ENCODE results near the gene MSH3. TPM values are rescaled to one million over a fixed set of nuclear protein-coding genes. Genes with fewer than 3 reads are reported as not detected.

Gene MSH3
- polyA plus RNA-seq, 1 of the 3 experiments (the other 2 are of a cell fraction), result 3.5 TPM

DNA sequence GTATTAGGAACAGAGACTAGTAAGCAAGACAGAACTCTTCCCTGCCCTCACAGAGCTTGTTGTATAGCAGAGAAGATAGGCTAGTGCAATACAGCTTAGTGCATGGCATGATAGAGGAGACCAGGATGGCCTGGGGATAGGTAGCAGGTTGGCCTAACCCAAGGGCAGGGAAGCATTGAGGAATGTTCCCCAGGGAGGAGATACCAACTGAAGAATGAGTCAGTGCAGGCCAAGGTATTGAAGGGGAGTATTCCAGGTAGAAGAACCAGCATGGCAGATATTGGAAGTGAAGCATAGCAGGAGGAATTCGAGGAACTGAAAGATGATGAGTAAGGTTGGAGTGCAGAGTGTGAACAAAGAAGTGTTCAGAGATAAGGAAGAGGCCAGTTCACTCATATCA is 138.9 kb downstream of the MSH3 start:
- TF ChIP-seq NRF1 (IDR thresholded peaks at IDR 0.05; ENCODE audit: low read depth, low read length) (no peak), EZH2phosphoT487 (IDR thresholded peaks at IDR 0.05; ENCODE audit: borderline replicate concordance, low read depth) (no peak)
- no peak for DNase-seq

DNA sequence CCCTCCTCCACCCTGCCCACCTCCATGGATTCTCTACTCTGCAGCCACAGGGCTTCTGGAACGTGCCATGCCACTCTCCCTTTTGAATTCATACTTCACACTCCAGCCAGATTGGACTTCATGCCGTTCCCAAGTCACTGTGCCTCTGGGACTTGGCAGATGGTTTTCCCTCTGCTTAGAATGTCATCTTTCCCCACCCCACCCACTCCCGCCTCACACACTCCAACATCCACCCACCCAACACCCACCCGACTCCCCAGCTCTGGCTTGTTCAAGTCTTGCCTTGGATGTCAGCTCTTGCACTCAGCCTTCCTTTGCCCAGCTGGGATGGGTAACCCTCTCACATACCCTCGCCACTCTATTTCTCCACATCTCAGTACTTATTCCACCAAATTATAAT is 142.4 kb downstream of the MSH3 start:
- ChIA-PET CTCF (no interaction called here), POLR2A (no interaction called here)
- no peaks in the 10 kb centered on the region for H3K9me3 ChIP-seq
- TF ChIP-seq EP300 (IDR thresholded peaks at IDR 0.05; ENCODE audit: borderline replicate concordance in 1 of 2, low read depth in 1 of 2, low read length in 1 of 2), result no peak
- TF ChIP-seq, protein P1, sequence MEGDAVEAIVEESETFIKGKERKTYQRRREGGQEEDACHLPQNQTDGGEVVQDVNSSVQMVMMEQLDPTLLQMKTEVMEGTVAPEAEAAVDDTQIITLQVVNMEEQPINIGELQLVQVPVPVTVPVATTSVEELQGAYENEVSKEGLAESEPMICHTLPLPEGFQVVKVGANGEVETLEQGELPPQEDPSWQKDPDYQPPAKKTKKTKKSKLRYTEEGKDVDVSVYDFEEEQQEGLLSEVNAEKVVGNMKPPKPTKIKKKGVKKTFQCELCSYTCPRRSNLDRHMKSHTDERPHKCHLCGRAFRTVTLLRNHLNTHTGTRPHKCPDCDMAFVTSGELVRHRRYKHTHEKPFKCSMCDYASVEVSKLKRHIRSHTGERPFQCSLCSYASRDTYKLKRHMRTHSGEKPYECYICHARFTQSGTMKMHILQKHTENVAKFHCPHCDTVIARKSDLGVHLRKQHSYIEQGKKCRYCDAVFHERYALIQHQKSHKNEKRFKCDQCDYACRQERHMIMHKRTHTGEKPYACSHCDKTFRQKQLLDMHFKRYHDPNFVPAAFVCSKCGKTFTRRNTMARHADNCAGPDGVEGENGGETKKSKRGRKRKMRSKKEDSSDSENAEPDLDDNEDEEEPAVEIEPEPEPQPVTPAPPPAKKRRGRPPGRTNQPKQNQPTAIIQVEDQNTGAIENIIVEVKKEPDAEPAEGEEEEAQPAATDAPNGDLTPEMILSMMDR (IDR thresholded peaks at IDR 0.05), result no peak
- no peak for TF ChIP-seq MXI1 (IDR thresholded peaks at IDR 0.05; ENCODE audit: low read depth, low read length)
- H3K9me2 ChIP-seq, result no peaks in the 10 kb centered on the region
- no peaks in the 10 kb centered on the region for H4K20me1 ChIP-seq (ENCODE audit: insufficient read depth)
- no peaks in the 10 kb centered on the region for H3K27me3 ChIP-seq (ENCODE audit: insufficient read depth)
- no peaks in the 10 kb centered on the region for H3F3A ChIP-seq (replicated peaks; ENCODE audit: insufficient read depth)
- H3K4me3 ChIP-seq (ENCODE audit: low read depth in 2 of 2, low read length in 1 of 2), result no peak overlapping the region
- H3K4me2 ChIP-seq, result no peak overlapping the region
- H3K4me1 ChIP-seq (ENCODE audit: control insufficient read depth in 1 of 2, insufficient read depth in 2 of 2, low read depth in 1 of 2, low read length in 1 of 2), result no peaks in the 10 kb centered on the region
- no peak overlapping the region for H3K9ac ChIP-seq
- no peak overlapping the region for H3K27ac ChIP-seq (ENCODE audit: low read depth in 2 of 2, low read length in 1 of 2)
- WGBS (ENCODE audit: low lambda C conversion rate), result 95% methylated on average over 5 of the region's 5 CpGs
- no peak for DNase-seq
- H2AFZ ChIP-seq (ENCODE audit: low read depth), result no peak overlapping the region
- H3K79me2 ChIP-seq (ENCODE audit: insufficient read depth), result no peaks in the 10 kb centered on the region
- peaks cover 21 to 52% of the 10 kb centered on the region in 2 experiments for H3K36me3 ChIP-seq (replicated peaks in 1 of 2; ENCODE audit: control insufficient read depth in 1 of 2, insufficient read depth in 2 of 2, low read length in 1 of 2)

More for the DNA sequence above, 138.9 kb downstream of the MSH3 start:
- Histone ChIP-seq H3K27ac (ENCODE audit: low read depth in 2 of 2, low read length in 1 of 2) (no peak overlapping the region), H3K9me2 (no peaks in the 10 kb centered on the region), H3K27me3 (ENCODE audit: insufficient read depth) (no peaks in the 10 kb centered on the region), H3K4me3 (ENCODE audit: low read depth in 2 of 2, low read length in 1 of 2) (no peak overlapping the region), H3K79me2 (ENCODE audit: insufficient read depth) (no peaks in the 10 kb centered on the region), H3K36me3 (replicated peaks in 1 of 2; ENCODE audit: control insufficient read depth in 1 of 2, insufficient read depth in 2 of 2, low read length in 1 of 2) (peaks cover 28 to 57% of the 10 kb centered on the region in 2 experiments), H3K4me1 (ENCODE audit: control insufficient read depth in 1 of 2, insufficient read depth in 2 of 2, low read depth in 1 of 2, low read length in 1 of 2) (no peaks in the 10 kb centered on the region), H3K9me3 (no peaks in the 10 kb centered on the region), H4K20me1 (ENCODE audit: insufficient read depth) (no peaks in the 10 kb centered on the region), H3F3A (replicated peaks; ENCODE audit: insufficient read depth) (no peaks in the 10 kb centered on the region), H3K9ac (no peak overlapping the region), H2AFZ (ENCODE audit: low read depth) (no peak overlapping the region), H3K4me2 (no peak overlapping the region)
- POLR2A ChIA-PET, result no interaction called here
- 88% methylated on average over 1 of the region's 1 CpG for WGBS (ENCODE audit: low lambda C conversion rate)
- CTCF ChIA-PET, result no interaction called here

DNA sequence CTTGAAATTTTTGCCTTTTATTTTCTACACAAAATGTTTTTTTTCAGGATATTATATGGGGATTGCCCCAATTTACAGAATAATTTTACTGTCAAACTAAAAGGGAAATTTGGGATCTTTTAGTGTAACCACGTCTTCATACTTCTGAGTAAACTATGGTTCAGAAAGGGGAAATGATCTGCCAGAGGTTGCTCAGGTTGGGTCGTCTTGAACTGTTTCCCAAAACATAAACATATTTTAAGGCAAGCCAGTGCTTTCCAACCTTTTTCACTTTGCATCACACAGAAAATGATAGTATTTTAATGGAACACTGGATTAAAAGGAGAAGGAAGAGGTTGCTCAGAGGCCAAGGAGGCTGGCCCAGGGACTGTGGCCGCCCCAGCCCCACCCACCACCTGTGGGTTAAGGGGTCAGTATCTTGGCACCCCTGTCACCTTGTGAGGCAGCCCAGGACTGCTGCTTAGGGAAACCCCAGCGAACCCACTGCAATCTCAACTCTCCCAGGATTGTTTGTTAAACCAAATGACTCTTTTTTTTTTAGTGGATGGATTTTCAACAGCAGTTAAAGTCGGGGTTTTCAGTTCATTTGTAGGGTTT is 143.1 kb downstream of the MSH3 start:
- TF ChIP-seq FOXJ3 (CRISPR knock-in tag; IDR thresholded peaks at IDR 0.05) (no peak), ELF1 (IDR thresholded peaks at IDR 0.05) (no peak), NRF1 (IDR thresholded peaks at IDR 0.05; ENCODE audit: low read depth, low read length) (no peak), TCF12 (IDR thresholded peaks at IDR 0.05) (no peak), TAF1 (IDR thresholded peaks at IDR 0.05; ENCODE audit: borderline replicate concordance, low read depth, low read length) (no peak), TEAD4 (IDR thresholded peaks at IDR 0.05; ENCODE audit: borderline replicate concordance, insufficient read depth) (no peak), CHD2 (IDR thresholded peaks at IDR 0.05; ENCODE audit: low read length, partially characterized antibody) (no peak), RXRA (IDR thresholded peaks at IDR 0.05; ENCODE audit: borderline replicate concordance, low read depth) (no peak), GABPA (IDR thresholded peaks at IDR 0.05; ENCODE audit: low read depth) (no peak), POLR2AphosphoS5 (IDR thresholded peaks at IDR 0.05; ENCODE audit: low read depth, low read length) (no peak), RFX5 (IDR thresholded peaks at IDR 0.05; ENCODE audit: low read length) (no peak), RCOR1 (IDR thresholded peaks at IDR 0.05; ENCODE audit: low read length) (no peak), SIN3A (IDR thresholded peaks at IDR 0.05; ENCODE audit: borderline replicate concordance, low read depth, low read length) (no peak), GATA2 (CRISPR knock-in tag; IDR thresholded peaks at IDR 0.05) (no peak), FOXM1 (IDR thresholded peaks at IDR 0.05; ENCODE audit: low read depth) (no peak), SMC3 (IDR thresholded peaks at IDR 0.05; ENCODE audit: low read depth, low read length) (no peak), EZH2phosphoT487 (IDR thresholded peaks at IDR 0.05; ENCODE audit: borderline replicate concordance, low read depth) (no peak)
- TF ChIP-seq, protein P2, sequence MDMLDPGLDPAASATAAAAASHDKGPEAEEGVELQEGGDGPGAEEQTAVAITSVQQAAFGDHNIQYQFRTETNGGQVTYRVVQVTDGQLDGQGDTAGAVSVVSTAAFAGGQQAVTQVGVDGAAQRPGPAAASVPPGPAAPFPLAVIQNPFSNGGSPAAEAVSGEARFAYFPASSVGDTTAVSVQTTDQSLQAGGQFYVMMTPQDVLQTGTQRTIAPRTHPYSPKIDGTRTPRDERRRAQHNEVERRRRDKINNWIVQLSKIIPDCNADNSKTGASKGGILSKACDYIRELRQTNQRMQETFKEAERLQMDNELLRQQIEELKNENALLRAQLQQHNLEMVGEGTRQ (IDR thresholded peaks at IDR 0.05; ENCODE audit: borderline replicate concordance, low read depth, low read length), result no peak
- TF ChIP-seq, protein P3, sequence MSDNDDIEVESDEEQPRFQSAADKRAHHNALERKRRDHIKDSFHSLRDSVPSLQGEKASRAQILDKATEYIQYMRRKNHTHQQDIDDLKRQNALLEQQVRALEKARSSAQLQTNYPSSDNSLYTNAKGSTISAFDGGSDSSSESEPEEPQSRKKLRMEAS (IDR thresholded peaks at IDR 0.05; ENCODE audit: low read depth), result no peak
- H3K36me3 ChIP-seq (replicated peaks in 1 of 2; ENCODE audit: control insufficient read depth in 1 of 2, insufficient read depth in 2 of 2, low read length in 1 of 2), result peaks cover 22 to 54% of the 10 kb centered on the region in 2 experiments
- no peaks in the 10 kb centered on the region for H3K79me2 ChIP-seq (ENCODE audit: insufficient read depth)
- H3F3A ChIP-seq (replicated peaks; ENCODE audit: insufficient read depth), result no peaks in the 10 kb centered on the region
- ChIA-PET CTCF (no interaction called here), POLR2A (no interaction called here)
- H3K27ac ChIP-seq (ENCODE audit: low read depth in 2 of 2, low read length in 1 of 2), result no peak overlapping the region; a peak in 1 of 4 replicates
- no peak for DNase-seq
- no peak overlapping the region for H3K9ac ChIP-seq
- WGBS (ENCODE audit: low lambda C conversion rate), result 85% methylated on average over 4 of the region's 5 CpGs
- no peaks in the 10 kb centered on the region for H4K20me1 ChIP-seq (ENCODE audit: insufficient read depth)
- H3K9me2 ChIP-seq, result no peaks in the 10 kb centered on the region
- H3K4me3 ChIP-seq (ENCODE audit: low read depth in 2 of 2, low read length in 1 of 2), result no peak overlapping the region
- no peak overlapping the region for H2AFZ ChIP-seq (ENCODE audit: low read depth)
- H3K27me3 ChIP-seq (ENCODE audit: insufficient read depth), result no peaks in the 10 kb centered on the region
- no peaks in the 10 kb centered on the region for H3K9me3 ChIP-seq
- H3K4me2 ChIP-seq, result no peak overlapping the region
- no peaks in the 10 kb centered on the region for H3K4me1 ChIP-seq (ENCODE audit: control insufficient read depth in 1 of 2, insufficient read depth in 2 of 2, low read depth in 1 of 2, low read length in 1 of 2)
